H1 (cell line): ENCODE data around the gene TBX15. TPM values are rescaled to one million over a fixed set of nuclear protein-coding genes. Genes with fewer than 3 reads are reported as not detected.

Experiments
- CTCF ChIA-PET: fragments of 300-600 bp; sonication (Branson Sonifier 250); formaldehyde crosslinking; loops from one replicate; lab custom pipeline; 2021; ENCODE audit not compliant: partially characterized antibody; lab: Charles Lee
- POLR2A ChIA-PET: fragments of 300-600 bp; sonication (Branson Sonifier 250); formaldehyde crosslinking; loops from one replicate; lab custom pipeline; 2021; ENCODE audit warnings: inconsistent platforms; ENCODE audit not compliant: partially characterized antibody; lab: Charles Lee
- DNase-seq, 2 experiments: peaks; one replicate each; pipeline versions ENCODE4 v3.0.0 to v3.0.0-alpha.2; 2010 to 2022; ENCODE audit warnings: low spot score in 2 of 2, low read depth in 1 of 2, mixed read lengths in 1 of 2
- FAIRE-seq: peaks from 2 replicates; lab custom pipeline; 2011; peaks lifted over from hg19 to GRCh38; lab: Jason Lieb, UNC
- H2AFZ ChIP-seq: 2 replicates; pipeline ENCODE4 v1.8.1; 2012; ENCODE audit warnings: low read length, inconsistent platforms
- H2AK5ac ChIP-seq: 2 replicates; pipeline ENCODE4 v1.6.1; 2013; ENCODE audit warnings: low read depth, low read length
- H2BK120ac ChIP-seq: replicated peaks from 2 replicates; pipeline ENCODE3; 2013; ENCODE audit warnings: low read depth, low read length, inconsistent platforms
- H2BK12ac ChIP-seq: 2 replicates; pipeline ENCODE4 v1.6.1; 2013; ENCODE audit warnings: low read depth, low read length
- H2BK15ac ChIP-seq: 2 replicates; pipeline ENCODE4 v1.6.1; 2013; ENCODE audit warnings: low read length
- H2BK20ac ChIP-seq: 2 replicates; pipeline ENCODE4 v1.6.1; 2013; ENCODE audit warnings: low read length
- H2BK5ac ChIP-seq: 2 replicates; pipeline ENCODE4 v1.6.1; 2013; ENCODE audit warnings: low read depth, low read length
- H3K14ac ChIP-seq: 2 replicates; pipeline ENCODE4 v1.6.1; 2013; ENCODE audit warnings: inconsistent platforms; ENCODE audit not compliant: insufficient read length
- H3K18ac ChIP-seq: 2 replicates; pipeline ENCODE4 v1.6.1; 2013; ENCODE audit warnings: low read length; ENCODE audit errors: extremely low read depth
- H3K23ac ChIP-seq: 2 replicates; pipeline ENCODE4 v1.6.1; 2013; ENCODE audit warnings: inconsistent platforms; ENCODE audit not compliant: insufficient read length
- H3K23me2 ChIP-seq: 2 replicates; pipeline ENCODE4 v1.6.1; 2013; ENCODE audit warnings: low read depth, low read length
- H3K27ac ChIP-seq: 2 replicates; pipeline ENCODE4 v1.6.1; 2011; ENCODE audit warnings: low read depth, low read length, inconsistent platforms
- H3K27me3 ChIP-seq, 4 experiments: replicated peaks in 1 of 4; 1 replicate in 1 of 4; 2 replicates in 3 of 4; pipeline versions ENCODE4 v1.6.1 to v1.8.1; 2011 to 2013; ENCODE audit warnings: low read length in 3 of 4, mild to moderate bottlenecking in 3 of 4, inconsistent platforms in 2 of 4, mixed read lengths in 2 of 4, moderate library complexity in 1 of 4; ENCODE audit not compliant: control insufficient read depth in 3 of 4, insufficient read depth in 3 of 4; ENCODE audit errors: extremely low read depth in 1 of 4
- H3K36me3 ChIP-seq, 4 experiments: 2 replicates each; pipeline versions ENCODE4 v1.6.1 to v1.8.1; 2011 to 2013; ENCODE audit warnings: mild to moderate bottlenecking in 4 of 4, low read length in 3 of 4, moderate library complexity in 2 of 4, control low read depth in 1 of 4, inconsistent platforms in 1 of 4; ENCODE audit not compliant: insufficient read depth in 4 of 4, control insufficient read depth in 2 of 4
- H3K4ac ChIP-seq: replicated peaks from 2 replicates; pipeline ENCODE3; 2013; ENCODE audit warnings: low read length, low read depth, mixed read lengths, inconsistent platforms; ENCODE audit not compliant: insufficient read length
- H3K4me1 ChIP-seq, 4 experiments: replicated peaks in 1 of 4; 1 replicate in 1 of 4; 2 replicates in 3 of 4; pipeline versions ENCODE4 v1.6.1 to v1.8.1; 2011 to 2013; ENCODE audit warnings: low read length in 3 of 4, inconsistent platforms in 2 of 4, mixed read lengths in 1 of 4; ENCODE audit not compliant: insufficient read depth in 4 of 4, control insufficient read depth in 3 of 4
- H3K4me2 ChIP-seq, 2 experiments: 2 replicates each; pipeline versions ENCODE4 v1.6.1 to v1.8.1; 2011 to 2013; ENCODE audit warnings: low read depth in 2 of 2, low read length in 2 of 2, control low read depth in 1 of 2, inconsistent platforms in 1 of 2, mild to moderate bottlenecking in 1 of 2; ENCODE audit not compliant: insufficient read depth in 1 of 2
- H3K4me3 ChIP-seq, 4 experiments: fragments of 200-600, 300-600 bp in 1 of 4; sonication (generic), shearing (Covaris generic), sonication (Bioruptor Twin) in 1 of 4; 2 replicates each; pipeline versions ENCODE4 v1.5.1 to v1.8.1; 2011 to 2016; ENCODE audit warnings: low read length in 4 of 4, low read depth in 3 of 4, control low read depth in 2 of 4, inconsistent platforms in 2 of 4, mild to moderate bottlenecking in 2 of 4, mixed read lengths in 1 of 4, moderate library complexity in 1 of 4; ENCODE audit not compliant: insufficient read depth in 2 of 4; ENCODE audit errors: extremely low read depth in 1 of 4
- H3K56ac ChIP-seq: replicated peaks from 2 replicates; pipeline ENCODE3; 2013; ENCODE audit warnings: low read depth, mild to moderate bottlenecking, mixed read lengths, low read length, inconsistent platforms; ENCODE audit not compliant: insufficient read length
- H3K79me1 ChIP-seq: 2 replicates; pipeline ENCODE4 v1.6.1; 2013; ENCODE audit warnings: low read depth, low read length, control low read depth
- H3K79me2 ChIP-seq, 2 experiments: 2 replicates each; pipeline versions ENCODE4 v1.6.1 to v1.8.1; 2012 to 2013; ENCODE audit warnings: low read length in 2 of 2, mild to moderate bottlenecking in 2 of 2, inconsistent platforms in 1 of 2; ENCODE audit not compliant: insufficient read depth in 2 of 2, control insufficient read depth in 1 of 2
- H3K9ac ChIP-seq, 4 experiments: replicated peaks in 1 of 4; 1 replicate in 1 of 4; 2 replicates in 3 of 4; pipeline versions ENCODE4 v1.6.1 to v1.8.1; 2011 to 2013; ENCODE audit warnings: low read depth in 3 of 4, low read length in 3 of 4, control low read depth in 2 of 4, mild to moderate bottlenecking in 2 of 4, moderate library complexity in 2 of 4, inconsistent platforms in 1 of 4; ENCODE audit errors: extremely low read depth in 1 of 4
- H3K9me3 ChIP-seq, 2 experiments: 2 replicates each; pipeline versions ENCODE4 v1.6.1 to v1.8.1; 2012 to 2013; ENCODE audit warnings: mild to moderate bottlenecking in 2 of 2, moderate library complexity in 2 of 2, control low read depth in 1 of 2, inconsistent platforms in 1 of 2, low read depth in 1 of 2, low read length in 1 of 2, mixed read lengths in 1 of 2; ENCODE audit not compliant: insufficient read depth in 2 of 2
- H4K20me1 ChIP-seq, 2 experiments: replicated peaks in 1 of 2; 2 replicates each; pipeline versions ENCODE3 to v1.8.1; 2011 to 2013; ENCODE audit warnings: inconsistent platforms in 2 of 2, low read length in 2 of 2, mild to moderate bottlenecking in 1 of 2; ENCODE audit not compliant: insufficient read depth in 2 of 2, control insufficient read depth in 1 of 2
- H4K5ac ChIP-seq: 2 replicates; pipeline ENCODE4 v1.6.1; 2013; ENCODE audit warnings: low read length, low read depth, mixed read lengths, inconsistent platforms; ENCODE audit not compliant: insufficient read length
- H4K8ac ChIP-seq: 2 replicates; pipeline ENCODE4 v1.8.0; 2013; ENCODE audit warnings: mild to moderate bottlenecking, moderate library complexity, low read length, inconsistent platforms; ENCODE audit not compliant: insufficient read depth; ENCODE audit errors: extremely low read depth
- H4K91ac ChIP-seq: replicated peaks from 2 replicates; pipeline ENCODE3; 2013; ENCODE audit warnings: low read length, mixed read lengths, inconsistent platforms; ENCODE audit not compliant: insufficient read length
- CTBP2 ChIP-seq: IDR thresholded peaks from 2 replicates; pipeline ENCODE4 v1.7.0; 2011; ENCODE audit warnings: borderline replicate concordance, mild to moderate bottlenecking, moderate library complexity, mixed read lengths, low read length; ENCODE audit not compliant: insufficient read depth, insufficient read length
- SIN3A ChIP-seq, 2 experiments: IDR thresholded peaks in 1 of 2; conservative IDR thresholded peaks in 1 of 2; 2 replicates each; pipeline ENCODE4 v1.6.1; 2011 to 2012; ENCODE audit warnings: low read length in 2 of 2, improper control_type of control experiment in 1 of 2, low read depth in 1 of 2, mild to moderate bottlenecking in 1 of 2
- SIX5 ChIP-seq: IDR thresholded peaks from 2 replicates; pipeline ENCODE4 v1.6.1; 2011; ENCODE audit warnings: mild to moderate bottlenecking, low read depth, low read length
- SUZ12 ChIP-seq: fragments of 200-600 bp; sonication (generic); IDR thresholded peaks from 2 replicates; pipeline ENCODE4 v1.6.1; 2012; ENCODE audit warnings: mild to moderate bottlenecking, inconsistent platforms, low read length, moderate library complexity, mixed read lengths
- WGBS, 2 experiments: shearing (Covaris generic) in 1 of 2; methylation state at CpG; one replicate each; pipeline versions ENCODE4 v1.1.6 to v1.1.7; 2013 to 2015; ENCODE audit warnings: low lambda C conversion rate in 2 of 2, mixed read lengths in 2 of 2, inconsistent platforms in 1 of 2, low coverage in 1 of 2, missing lambda C conversion rate in 1 of 2; ENCODE audit not compliant: insufficient replicate concordance in 2 of 2, insufficient coverage in 1 of 2, insufficient read length in 1 of 2; ENCODE audit errors: extremely low coverage in 1 of 2, missing lambda C conversion rate in 1 of 2; 5-methylcytosine and 5-hydroxymethylcytosine counted together
- polyA plus RNA-seq, 7 experiments: library from polyadenylated mRNA; depleted of rRNA in 3 of 7; stranded (reverse) in 5 of 7; unstranded in 2 of 7; fragments of >200 nt in 5 of 7; fragments of 200-250 nt in 2 of 7; gene quantifications; 1 replicate in 5 of 7; 2 replicates in 1 of 7; 4 replicates in 1 of 7; pipeline versions ENCODE4 v1.2.1 to v1.2.3, GENCODE V29; 2011 to 2013; ENCODE audit warnings: missing spikeins in 2 of 7, mixed read lengths in 2 of 7
- total RNA-seq: library from RNA; stranded (reverse); fragmentation: NEBNext Ultra II Directional; extraction: Animal tissue kit (Norgen Biotek cat#: 25700); gene quantifications from 2 replicates; pipeline ENCODE4 v1.2.1, GENCODE V29; 2021

Gene TBX15
- total and polyA plus RNA-seq, 2 of the 8 experiments (the other 6 are each of a cell fraction or from before 2014, with no cell fraction given): 0.14 to 0.24 TPM

GRCh38 chr1:118944546-118944945 lies 43.6 kb downstream of the TBX15 start:
- FAIRE-seq (no peak), DNase-seq (no peak)
- Histone ChIP-seq H3K4ac (no peak overlapping the region), H3K79me2 (no peaks in the 10 kb centered on the region), H3K23me2 (no peaks in the 10 kb centered on the region; the same call in 1 of the 2 replicates), H2BK5ac (no peak overlapping the region), H3K27me3 (no peaks in the 10 kb centered on the region), H3K9ac (no peak overlapping the region), H2BK120ac (no peak overlapping the region), H4K5ac (no peak overlapping the region), H3K4me2 (no peak overlapping the region), H3K56ac (no peak overlapping the region), H3K18ac (no peak overlapping the region), H2AK5ac (no peak overlapping the region), H3K14ac (no peak overlapping the region), H3K23ac (no peak overlapping the region), H4K8ac (no peak overlapping the region), H3K4me3 (no peak overlapping the region), H3K79me1 (no peaks in the 10 kb centered on the region), H2AFZ (no peak overlapping the region), H3K36me3 (no peaks in the 10 kb centered on the region), H3K27ac (no peak overlapping the region), H3K9me3 (peaks cover 0 to 4% of the 10 kb centered on the region in 2 experiments; a peak in 1 of 4 replicates), H4K20me1 (no peaks in the 10 kb centered on the region), H4K91ac (no peak overlapping the region), H2BK20ac (no peak overlapping the region), H2BK15ac (no peak overlapping the region), H3K4me1 (no peaks in the 10 kb centered on the region), H2BK12ac (no peak overlapping the region)
- ChIA-PET POLR2A (no interaction called here), CTCF (interaction anchor here (1.1 kb wide), 1 partner anchor 17 kb away, joined by 4 read pairs; no protein-coding TSS in a partner anchor)
- WGBS, 2 experiments: 50% methylated on average over 4 of the region's 4 CpGs; no CpG with 5 or more reads in 1 of the 2 experiments
- TF ChIP-seq SIN3A (conservative IDR thresholded peaks at IDR 0.05 in 1 of 2, IDR thresholded peaks at IDR 0.05 in 1 of 2; ENCODE audit: low read depth in 1 of 2, low read length in 2 of 2) (no peak), SUZ12 (no peak), SIX5 (no peak), CTBP2 (no peak)
